GM10847 (cell line): Measurements from ENCODE around the gene TEC.

Experiments used
- POLR2A ChIP-seq: IDR thresholded peaks from 2 replicates; pipeline ENCODE4 v1.6.1; 2011; ENCODE audit not compliant: insufficient read length; ENCODE audit errors: extremely low read depth

Gene TEC

GRCh38 chr4:48193921-48194468 lies 75.6 kb downstream of the TEC start:
- no peak for TF ChIP-seq POLR2A

- TF ChIP-seq POLR2A: no peak
Observed at GRCh38 chr4:48193096-48193836, 76.4 kb downstream of the TEC start.

GRCh38 chr4:48191758-48192157 lies 77.9 kb downstream of the TEC start:
- TF ChIP-seq POLR2A: no peak

- no peak for TF ChIP-seq POLR2A
Observed at GRCh38 chr4:48190839-48191238, 78.8 kb downstream of the TEC start.

- no peak for TF ChIP-seq POLR2A
Observed at GRCh38 chr4:48189731-48190130, 79.9 kb downstream of the TEC start.

GRCh38 chr4:48188390-48188789 lies 81.2 kb downstream of the TEC start:
- no peak for TF ChIP-seq POLR2A

GRCh38 chr4:48187813-48188212 lies 81.8 kb downstream of the TEC start:
- TF ChIP-seq POLR2A: no peak

- TF ChIP-seq POLR2A: no peak
Observed at GRCh38 chr4:48184882-48185281, 84.8 kb downstream of the TEC start.

- no peak for TF ChIP-seq POLR2A
Observed at GRCh38 chr4:48180234-48180633, 89.4 kb downstream of the TEC start.

- TF ChIP-seq POLR2A: no peak
Observed at GRCh38 chr4:48178931-48179330, 90.7 kb downstream of the TEC start.

- no peak for TF ChIP-seq POLR2A
Observed at GRCh38 chr4:48175806-48176205, 93.8 kb downstream of the TEC start.

- TF ChIP-seq POLR2A: no peak
Observed at GRCh38 chr4:48175328-48175727, 94.3 kb downstream of the TEC start.

GRCh38 chr4:48173056-48173991 lies 96.3 kb downstream of the TEC start:
- no peak for TF ChIP-seq POLR2A

- no peak for TF ChIP-seq POLR2A
Observed at GRCh38 chr4:48172651-48173050, 97.0 kb downstream of the TEC start.

- no peak for TF ChIP-seq POLR2A
Observed at GRCh38 chr4:48169636-48170035, 100.0 kb downstream of the TEC start.
